GM08714 (cell line): Measurements from ENCODE around the gene PES1.
"Not testable (repeated sequence)": the region's sequence is repeated elsewhere in the genome, so short reads cannot be mapped to it uniquely, and the experiment has no call there.

Experiments used
- H3K4me3 ChIP-seq: fragments of 200-500 bp; sonication (Bioruptor generic); 2 replicates; pipeline ENCODE4 v1.5.1; 2014; ENCODE audit warnings: mild to moderate bottlenecking, low read length, inconsistent platforms
- ZNF274 ChIP-seq: IDR thresholded peaks from 2 replicates; pipeline ENCODE4 v1.6.1; 2012; ENCODE audit warnings: mild to moderate bottlenecking, low read depth, low read length

PES1 gene

GRCh38 chr22:30591588-30592359 lies at the start of gene PES1:
Gene PES1 (minus strand): TSS chr22:30591910. CDS start chr22:30591833, 77 bp downstream.
- no peak for TF ChIP-seq ZNF274
- peak within 1 kb of the TSS; percentile 96 for H3K4me3 ChIP-seq

- no peak overlapping the region for H3K4me3 ChIP-seq
- TF ChIP-seq ZNF274 = no peak
Observed at GRCh38 chr22:30640839-30641430, 49.2 kb upstream of the PES1 start.

GRCh38 chr22:30640361-30640760 lies 48.7 kb upstream of the PES1 start:
- H3K4me3 ChIP-seq = no peak overlapping the region
- TF ChIP-seq ZNF274 = no peak

GRCh38 chr22:30637701-30638114 lies 46.0 kb upstream of the PES1 start:
- TF ChIP-seq ZNF274 = no peak

GRCh38 chr22:30636226-30637077 lies 44.7 kb upstream of the PES1 start:
- no peak for TF ChIP-seq ZNF274
- H3K4me3 ChIP-seq = peak overlapping the region; percentile 71; the same call in 1 of the 2 replicates

More at GRCh38 chr22:30637701-30638114, 46.0 kb upstream of the PES1 start:
- H3K4me3 ChIP-seq = peak overlapping the region; percentile 6; the same call in 1 of the 2 replicates

- no peak for TF ChIP-seq ZNF274
- H3K4me3 ChIP-seq = peak within 1 kb of the TSS; percentile 71
Observed at GRCh38 chr22:30635273-30636225, 43.8 kb upstream of the PES1 start, which contains the start of gene SLC35E4. Gene SLC35E4 (plus strand): TSS chr22:30635781. CDS start chr22:30636451, 670 bp downstream.

GRCh38 chr22:30634471-30635233 lies 42.9 kb upstream of the PES1 start:
- TF ChIP-seq ZNF274 = no peak
- peak overlapping the region; percentile 49; the same call in 1 of the 2 replicates for H3K4me3 ChIP-seq

- H3K4me3 ChIP-seq = not testable (repeated sequence)
Observed at GRCh38 chr22:30631469-30631868, 39.8 kb upstream of the PES1 start.

- no peak for TF ChIP-seq ZNF274
Observed at GRCh38 chr22:30628491-30628890, 36.8 kb upstream of the PES1 start.

GRCh38 chr22:30627471-30627870 lies 35.8 kb upstream of the PES1 start:
- no peak for TF ChIP-seq ZNF274
- H3K4me3 ChIP-seq = no peak overlapping the region

More at GRCh38 chr22:30628491-30628890, 36.8 kb upstream of the PES1 start:
- no peak overlapping the region for H3K4me3 ChIP-seq

GRCh38 chr22:30626413-30626812 lies 34.7 kb upstream of the PES1 start:
- no peak overlapping the region for H3K4me3 ChIP-seq
- TF ChIP-seq ZNF274 = no peak

GRCh38 chr22:30619909-30620308 lies 28.2 kb upstream of the PES1 start:
- H3K4me3 ChIP-seq = not testable (repeated sequence)

GRCh38 chr22:30617819-30618218 lies 26.1 kb upstream of the PES1 start:
- no peak overlapping the region for H3K4me3 ChIP-seq
- TF ChIP-seq ZNF274 = no peak
